ENCODE measurements around the gene RNASEH2B.

Gene RNASEH2B

DNA sequence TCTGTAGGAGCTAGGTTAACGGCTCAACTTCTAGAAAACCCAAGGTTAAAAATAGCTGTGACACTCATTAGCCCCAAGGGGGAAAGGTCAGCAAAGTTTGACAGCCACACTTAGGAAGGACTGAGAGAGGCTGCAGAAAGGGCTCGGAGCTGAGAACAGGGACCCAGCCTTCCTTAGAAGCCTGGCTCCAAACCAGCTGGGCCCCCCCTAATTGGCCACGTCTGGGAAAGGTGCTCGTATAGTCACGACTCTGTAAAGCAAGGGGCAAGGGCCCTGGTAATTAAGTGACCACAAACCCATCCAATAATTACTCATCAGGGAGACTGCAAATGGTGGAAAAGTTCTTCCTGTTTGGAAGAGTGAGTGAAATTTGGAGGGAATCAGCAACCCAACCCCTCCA is 90.5 kb downstream of the RNASEH2B start:
- no peak for DNase-seq

DNA sequence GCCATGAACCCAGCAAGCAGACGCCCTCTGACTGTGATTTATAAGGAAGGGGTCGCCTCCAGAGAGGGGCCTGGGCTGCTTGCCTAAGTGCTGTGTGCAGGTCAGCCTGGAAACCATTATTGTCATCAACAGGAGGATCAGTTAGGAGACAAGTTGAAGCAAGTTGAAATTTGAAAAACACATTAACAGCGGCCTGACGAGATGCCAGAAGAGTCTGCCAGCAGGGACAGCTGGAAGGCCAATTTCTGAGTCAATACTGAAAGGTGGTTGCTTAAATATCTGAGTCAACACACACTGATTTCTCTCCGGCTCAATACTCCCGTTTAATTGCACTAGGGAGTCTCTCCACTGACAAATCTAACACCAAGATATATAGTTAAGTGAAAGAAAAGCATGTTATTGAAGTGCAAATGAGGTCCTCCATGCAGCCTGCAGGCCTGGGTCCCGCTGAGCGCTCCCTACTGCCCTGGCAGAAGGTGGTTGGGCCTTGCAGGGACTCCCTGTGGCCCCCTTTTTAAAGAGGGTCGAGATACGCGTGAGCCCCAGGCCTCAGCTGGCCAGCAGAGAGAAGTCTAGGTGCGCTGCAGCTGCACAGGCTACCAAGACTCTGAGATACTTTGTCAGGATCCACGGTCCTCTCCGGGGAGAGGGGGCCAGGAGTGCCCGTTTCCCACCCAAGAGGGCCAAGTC is 91.1 kb downstream of the RNASEH2B start:
- no peak for DNase-seq

DNA sequence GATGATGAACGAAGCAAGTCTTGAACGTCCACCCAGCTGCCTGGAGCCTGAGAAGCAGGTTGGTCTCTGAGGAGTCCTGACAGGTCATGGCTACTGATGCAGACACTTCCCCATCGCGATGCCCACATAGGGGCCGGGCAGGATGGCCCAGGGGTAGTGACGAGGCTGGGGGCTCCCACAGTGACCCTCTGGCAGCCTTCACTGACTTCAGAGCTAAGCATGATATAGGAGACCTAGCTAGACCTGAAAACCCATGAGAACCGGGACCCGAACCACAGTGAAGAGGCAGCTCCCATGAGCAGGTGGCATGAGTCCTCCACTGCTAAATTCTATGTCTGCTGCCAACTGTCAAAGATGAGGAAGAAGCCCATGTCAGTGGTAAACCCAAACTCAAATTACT is 91.7 kb downstream of the RNASEH2B start:
- DNase-seq: no peak

DNA sequence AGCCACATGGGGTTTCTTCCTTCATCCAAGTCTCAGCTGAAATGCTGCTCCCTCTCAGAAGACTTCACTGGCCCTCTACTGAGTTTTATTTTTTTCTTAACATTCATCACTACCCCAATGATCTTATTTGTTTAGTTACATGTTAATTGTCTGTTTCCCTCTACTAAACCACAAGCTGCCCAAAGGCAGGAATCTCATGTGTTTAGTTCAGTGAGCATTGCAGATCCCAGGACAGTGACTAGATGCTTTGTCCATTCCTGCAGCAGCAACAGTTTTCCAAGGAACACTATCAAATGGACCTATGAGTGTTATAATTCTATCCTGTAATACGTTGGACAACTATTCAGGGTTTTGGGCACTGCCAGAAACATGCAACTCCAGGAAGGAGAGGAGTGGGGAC is 93.1 kb downstream of the RNASEH2B start:
- DNase-seq: no peak

DNA sequence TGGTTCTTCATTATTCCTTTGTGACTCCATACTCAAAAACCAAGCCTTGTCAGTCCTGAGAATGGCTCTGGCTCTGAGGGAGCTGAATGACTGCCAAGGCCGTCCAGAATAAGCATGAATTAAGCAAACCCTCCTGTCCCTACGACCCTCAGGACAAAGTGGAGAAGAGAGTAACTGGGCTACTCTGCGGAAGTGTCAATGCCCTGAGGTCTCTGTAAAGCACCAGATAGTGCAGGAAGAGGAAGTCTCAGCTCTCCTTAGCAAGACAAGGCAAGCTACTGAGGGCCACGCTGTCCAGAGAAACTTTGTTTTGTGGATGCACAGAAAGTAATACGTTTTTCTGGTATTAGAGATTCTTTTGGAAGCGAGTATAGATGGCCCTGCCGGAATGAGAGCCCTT is 94.1 kb downstream of the RNASEH2B start:
- no peak for DNase-seq

DNA sequence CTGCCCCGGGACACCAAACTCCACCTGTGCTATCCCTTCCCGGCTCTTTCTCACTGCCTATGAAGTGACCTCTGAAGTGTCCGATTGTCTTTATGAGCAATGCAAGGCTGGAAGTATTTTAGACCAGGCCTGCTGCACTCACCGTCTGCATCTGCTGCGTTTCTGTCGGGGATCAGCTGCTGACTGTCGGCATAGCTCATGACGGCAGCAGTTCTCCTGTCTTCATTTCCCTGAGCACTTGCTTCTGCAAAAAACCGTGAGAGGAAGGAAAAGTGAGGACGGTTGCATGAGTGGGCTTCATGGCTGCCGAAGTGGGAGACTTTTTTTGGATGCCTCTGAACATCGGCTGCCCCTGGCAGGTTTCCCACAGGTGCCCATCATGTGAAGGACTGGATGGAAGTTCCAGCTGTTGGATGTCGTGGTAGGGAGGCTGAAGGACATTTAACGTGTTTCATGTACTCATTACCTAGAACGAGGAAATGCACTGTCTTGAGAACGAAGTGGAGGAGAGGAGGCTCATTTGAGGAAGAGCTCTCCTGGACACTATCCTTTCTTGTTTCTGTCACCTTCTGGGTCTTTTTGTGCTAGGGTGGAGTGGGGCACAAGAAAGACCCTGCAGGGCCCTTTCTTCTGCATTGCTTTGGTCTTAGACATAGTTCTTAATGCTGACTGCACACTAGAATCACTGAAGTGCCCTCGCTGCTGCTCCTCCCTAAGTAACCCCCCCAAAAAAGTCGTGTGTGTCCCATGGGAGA is 94.7 kb downstream of the RNASEH2B start:
- no peak for DNase-seq

DNA sequence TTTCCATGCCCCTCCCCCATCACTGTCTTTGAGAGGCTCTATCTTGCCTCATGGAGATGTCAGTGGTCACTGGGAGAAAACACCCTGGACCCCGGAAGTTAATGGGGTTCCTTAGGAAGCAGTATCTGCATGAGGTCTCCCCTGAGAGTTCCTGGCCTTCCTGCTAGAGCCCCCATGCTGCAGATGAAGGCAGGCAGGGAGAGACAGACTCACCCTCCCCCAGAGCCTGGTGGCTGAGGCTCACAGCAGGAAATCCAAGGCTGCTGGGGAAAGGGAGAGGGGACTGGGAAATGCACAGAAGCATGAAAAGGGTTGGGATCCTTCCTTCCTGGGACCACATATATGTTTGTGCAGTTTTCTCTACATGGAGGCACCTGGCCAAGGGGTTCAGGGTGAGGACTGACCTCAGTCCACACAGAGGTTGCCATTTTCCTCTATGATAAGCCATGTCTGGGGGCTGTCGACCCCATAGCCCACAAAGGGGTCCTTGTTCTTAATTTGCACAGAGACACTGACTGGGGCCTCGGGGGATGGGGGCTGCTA is 95.4 kb downstream of the RNASEH2B start:
- DNase-seq: no peak

DNA sequence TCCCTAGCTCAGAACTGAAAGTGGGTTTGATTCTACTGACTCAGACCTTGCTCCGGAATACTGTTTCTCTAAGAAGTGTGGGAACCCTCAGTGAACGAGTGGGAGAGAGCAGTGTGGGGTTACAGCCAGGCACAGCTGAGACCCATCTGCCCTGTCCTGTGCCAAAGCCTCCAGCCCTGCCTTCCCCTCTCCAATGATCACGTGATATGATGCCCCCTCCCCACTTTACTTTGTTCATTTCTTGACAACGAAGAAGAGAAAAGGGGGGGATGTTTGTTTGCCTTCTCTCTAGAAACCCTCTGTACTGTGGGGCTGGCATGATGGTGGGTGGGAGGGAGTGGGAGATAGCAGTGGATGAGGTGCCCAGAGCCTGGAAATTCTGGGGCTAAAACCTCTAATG is 96.0 kb downstream of the RNASEH2B start:
- no peak for DNase-seq
